Uterus (tissue), 2 donors: ENCODE measurements around the gene UTP14C.

Experiments
- POLR2A ChIP-seq, 2 donors: fragments of 450-650 bp; IDR thresholded peaks; one replicate each; pipeline ENCODE4 v1.6.1; 2016; ENCODE audit warnings: antibody characterized with exemption in 2 of 2, mild to moderate bottlenecking in 1 of 2, moderate library complexity in 1 of 2
- TF ChIP-seq, protein P1 (sequence below), 4 experiments: fragments of 200-600 bp in 2 of 4; fragments of 450-650 bp in 2 of 4; sonication (generic) in 2 of 4; IDR thresholded peaks; one replicate each; pipeline ENCODE4 v1.5.1; 2016 to 2019; ENCODE audit warnings: antibody characterized with exemption in 4 of 4, mild to moderate bottlenecking in 2 of 4, moderate library complexity in 1 of 4

DNA sequence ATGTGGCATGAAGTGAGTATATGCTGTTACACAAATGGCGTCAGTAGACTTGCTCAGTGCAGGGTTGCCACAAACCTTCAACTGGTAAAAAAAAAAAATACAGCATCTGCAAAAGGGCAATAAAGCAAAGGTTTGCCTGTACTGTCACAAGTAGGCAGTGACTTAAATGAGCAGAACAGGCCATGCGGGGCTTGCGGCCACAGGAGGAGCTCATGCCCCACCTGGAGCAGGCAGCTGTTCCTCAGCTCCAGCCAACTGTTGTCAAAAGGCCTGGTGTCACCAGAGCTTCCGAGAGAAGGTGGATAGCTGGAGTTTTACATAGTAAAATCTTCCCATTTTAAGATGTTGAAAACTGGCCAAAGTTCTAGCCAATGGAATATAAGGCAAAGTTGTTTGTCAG is 20.9 kb upstream of the UTP14C start:
- TF ChIP-seq POLR2A (IDR thresholded peaks at IDR 0.05) = no peak
- TF ChIP-seq, protein P1, sequence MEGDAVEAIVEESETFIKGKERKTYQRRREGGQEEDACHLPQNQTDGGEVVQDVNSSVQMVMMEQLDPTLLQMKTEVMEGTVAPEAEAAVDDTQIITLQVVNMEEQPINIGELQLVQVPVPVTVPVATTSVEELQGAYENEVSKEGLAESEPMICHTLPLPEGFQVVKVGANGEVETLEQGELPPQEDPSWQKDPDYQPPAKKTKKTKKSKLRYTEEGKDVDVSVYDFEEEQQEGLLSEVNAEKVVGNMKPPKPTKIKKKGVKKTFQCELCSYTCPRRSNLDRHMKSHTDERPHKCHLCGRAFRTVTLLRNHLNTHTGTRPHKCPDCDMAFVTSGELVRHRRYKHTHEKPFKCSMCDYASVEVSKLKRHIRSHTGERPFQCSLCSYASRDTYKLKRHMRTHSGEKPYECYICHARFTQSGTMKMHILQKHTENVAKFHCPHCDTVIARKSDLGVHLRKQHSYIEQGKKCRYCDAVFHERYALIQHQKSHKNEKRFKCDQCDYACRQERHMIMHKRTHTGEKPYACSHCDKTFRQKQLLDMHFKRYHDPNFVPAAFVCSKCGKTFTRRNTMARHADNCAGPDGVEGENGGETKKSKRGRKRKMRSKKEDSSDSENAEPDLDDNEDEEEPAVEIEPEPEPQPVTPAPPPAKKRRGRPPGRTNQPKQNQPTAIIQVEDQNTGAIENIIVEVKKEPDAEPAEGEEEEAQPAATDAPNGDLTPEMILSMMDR (IDR thresholded peaks at IDR 0.05) = no peak
